Gastroesophageal sphincter (tissue), 3 donors: ENCODE measurements around the gene WNT1.

Experiments
- CTCF ChIP-seq, 4 experiments: fragments of 200-600 bp in 2 of 4; fragments of 450-650 bp in 2 of 4; sonication (generic) in 1 of 4; IDR thresholded peaks; one replicate each; pipeline ENCODE4 v1.5.1; 2017 to 2019; ENCODE audit warnings: antibody characterized with exemption in 4 of 4, mild to moderate bottlenecking in 2 of 4, moderate library complexity in 2 of 4
- POLR2A ChIP-seq, 2 donors: fragments of 450-650 bp; IDR thresholded peaks; one replicate each; pipeline ENCODE4 v1.6.1; 2017; ENCODE audit warnings: antibody characterized with exemption in 2 of 2, mild to moderate bottlenecking in 2 of 2, moderate library complexity in 1 of 2
- POLR2AphosphoS5 ChIP-seq: sonication (generic); formaldehyde crosslinking; IDR thresholded peaks from one replicate; pipeline ENCODE4 v1.6.1; 2017; ENCODE audit warnings: antibody characterized with exemption

- no peak for TF ChIP-seq CTCF (IDR thresholded peaks at IDR 0.05)
- no peak for TF ChIP-seq POLR2AphosphoS5
- no peak for TF ChIP-seq POLR2A (IDR thresholded peaks at IDR 0.05)
These were observed 47.3 kb downstream of the WNT1 start for GRCh38 chr12:49025463-49025862.
